ENCODE data around the gene LPCAT2. TPM values are rescaled to one million over a fixed set of nuclear protein-coding genes. Genes with fewer than 3 reads are reported as not detected.

Gene LPCAT2
- total and polyA plus RNA-seq, 2 donors (not counting 3 experiments of a cell fraction or from before 2014, with no cell fraction given) = 64.5 to 72.9 TPM

DNA sequence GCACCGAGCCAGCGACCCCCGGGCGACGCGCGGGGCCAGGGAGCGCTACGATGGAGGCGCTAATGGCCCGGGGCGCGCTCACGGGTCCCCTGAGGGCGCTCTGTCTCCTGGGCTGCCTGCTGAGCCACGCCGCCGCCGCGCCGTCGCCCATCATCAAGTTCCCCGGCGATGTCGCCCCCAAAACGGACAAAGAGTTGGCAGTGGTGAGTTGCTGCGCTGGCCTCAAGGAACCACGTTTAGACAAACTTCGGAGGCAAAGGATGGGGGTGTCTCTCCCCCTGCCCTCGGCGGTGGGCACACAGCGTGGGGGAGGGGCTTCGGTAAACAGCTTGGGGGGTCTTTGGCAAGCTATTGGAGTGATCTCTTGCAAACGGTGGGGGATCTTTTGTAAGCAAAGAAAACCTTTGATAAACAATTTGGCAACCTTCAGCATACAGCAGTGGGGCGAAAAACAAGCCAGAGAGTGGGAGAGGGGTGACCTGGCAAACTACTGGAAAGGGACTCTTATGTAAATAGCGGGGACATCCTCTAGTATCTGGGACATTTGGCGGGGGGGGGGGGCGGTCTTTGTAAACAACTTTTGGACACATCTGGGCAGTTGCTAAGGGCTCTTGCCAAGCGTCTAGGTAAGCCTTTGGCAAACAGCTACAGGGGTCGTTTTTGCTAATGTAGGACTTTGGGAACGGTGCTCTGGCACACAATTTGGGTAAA lies 29.3 kb upstream of the LPCAT2 start:
- H3K27me3 ChIP-seq (ENCODE audit: control insufficient read depth in 2 of 2, insufficient read depth in 2 of 2, low read length in 2 of 2) = no peaks in the 10 kb centered on the region
- peak overlapping the region; percentile 75 for H3K4me2 ChIP-seq (ENCODE audit: insufficient read depth, low read length)
- ChIA-PET POLR2A (interaction anchor here (0.9 to 1.0 kb wide), 4 partner anchors 10 to 21 kb away, joined by 4 to 5 read pairs (median 4); no protein-coding TSS in a partner anchor), CTCF (interaction anchor here (0.6 to 1.8 kb wide), 5 partner anchors 8 to 59 kb away, joined by 3 to 11 read pairs (median 7); no protein-coding TSS in a partner anchor)
- peaks cover 50% of the 10 kb centered on the region for H3K79me2 ChIP-seq (ENCODE audit: control insufficient read depth, insufficient read depth, low read length)
- H3K9me3 ChIP-seq (replicated peaks; ENCODE audit: control insufficient read depth, insufficient read depth, low read length) = no peaks in the 10 kb centered on the region
- TSS peak; percentile 38 for BruUV-seq (replicated peaks)
- no peaks in the 10 kb centered on the region for H3K9me1 ChIP-seq (replicated peaks; ENCODE audit: control insufficient read depth, extremely low read depth, insufficient read depth, low read length)
- intact Hi-C loops (cut with micrococcal nuclease) = loop anchor here (1.0 kb wide), 3 partner anchors 8 to 21 kb away; no protein-coding TSS in a partner anchor
- H3K27ac ChIP-seq (ENCODE audit: insufficient read depth, low read depth, low read length) = peak overlapping the region; percentile 90
- H3K9ac ChIP-seq (replicated peaks; ENCODE audit: extremely low read depth, insufficient read depth, low read length) = peak overlapping the region; percentile 98
- FAIRE-seq (peak; percentile 55), DNase-seq (ENCODE audit: low read depth, low spot score) (peak; percentile 34)
- H2AFZ ChIP-seq (ENCODE audit: low read depth, low read length) = peak overlapping the region; percentile 41
- peaks cover 4% of the 10 kb centered on the region for H4K20me1 ChIP-seq (replicated peaks; ENCODE audit: control insufficient read depth, extremely low read depth, insufficient read depth, low read length)
- H3K4me1 ChIP-seq (ENCODE audit: control insufficient read depth, extremely low read depth, insufficient read depth, low read length) = peaks cover 21% of the 10 kb centered on the region
- dilution Hi-C loops (cut with MboI; ENCODE audit: extremely low pct_ligation_motif_present, low sequenced_read_pairs) = no loop called here
- TF ChIP-seq GATA2 (IDR thresholded peaks at IDR 0.05; ENCODE audit: insufficient read depth, insufficient read length, low read depth, low read length) (no peak), FOS (IDR thresholded peaks at IDR 0.05; ENCODE audit: borderline replicate concordance, insufficient read depth, low read length) (no peak), JUN (IDR thresholded peaks at IDR 0.05; ENCODE audit: borderline replicate concordance, insufficient read depth, insufficient read length, low read depth) (no peak)
- peaks cover 21 to 24% of the 10 kb centered on the region in 2 experiments for H3K36me3 ChIP-seq (ENCODE audit: control insufficient read depth in 2 of 2, extremely low read depth in 1 of 2, insufficient read depth in 2 of 2, low read length in 2 of 2)
- H3K4me3 ChIP-seq (replicated peaks in 1 of 3; ENCODE audit: insufficient read depth in 1 of 3, low read depth in 1 of 3, low read length in 3 of 3) = peak overlapping the region; percentile 78 to 99 (median 97)

DNA sequence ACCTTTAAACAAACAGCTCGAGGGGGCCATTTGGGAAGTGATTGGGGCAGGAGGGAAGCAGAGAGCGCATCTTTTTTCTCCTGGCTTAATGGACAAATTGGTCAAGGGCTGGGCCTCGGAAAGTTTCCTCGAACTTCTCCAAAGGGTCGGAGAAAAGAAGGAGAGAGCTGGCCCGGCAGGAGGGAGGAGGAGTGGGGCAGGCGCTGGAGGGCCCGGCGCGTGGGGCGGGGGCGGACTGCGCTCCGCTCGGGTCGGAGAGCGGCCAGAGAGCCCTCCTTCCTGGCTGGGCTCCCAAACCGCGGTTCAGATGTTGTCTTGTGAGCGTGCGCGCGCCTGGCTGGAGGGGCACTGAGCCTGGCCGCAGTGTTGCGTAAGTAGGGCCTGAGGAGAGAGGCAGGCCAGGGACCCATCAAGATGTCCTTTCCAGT lies 28.6 kb upstream of the LPCAT2 start:
- FAIRE-seq = peak; percentile 72
- Histone ChIP-seq H3K79me2 (ENCODE audit: control insufficient read depth, insufficient read depth, low read length) (peaks cover 53% of the 10 kb centered on the region), H3K4me1 (ENCODE audit: control insufficient read depth, extremely low read depth, insufficient read depth, low read length) (peaks cover 21% of the 10 kb centered on the region), H3K9me3 (replicated peaks; ENCODE audit: control insufficient read depth, insufficient read depth, low read length) (no peaks in the 10 kb centered on the region), H3K9me1 (replicated peaks; ENCODE audit: control insufficient read depth, extremely low read depth, insufficient read depth, low read length) (no peaks in the 10 kb centered on the region), H3K27me3 (ENCODE audit: control insufficient read depth in 2 of 2, insufficient read depth in 2 of 2, low read length in 2 of 2) (no peaks in the 10 kb centered on the region), H3K4me2 (ENCODE audit: insufficient read depth, low read length) (peak overlapping the region; percentile 75), H2AFZ (ENCODE audit: low read depth, low read length) (no peak overlapping the region), H3K4me3 (replicated peaks in 1 of 3; ENCODE audit: insufficient read depth in 1 of 3, low read depth in 1 of 3, low read length in 3 of 3) (peak overlapping the region; percentile 78 to 99 (median 97)), H3K27ac (ENCODE audit: insufficient read depth, low read depth, low read length) (peak overlapping the region; percentile 90), H4K20me1 (replicated peaks; ENCODE audit: control insufficient read depth, extremely low read depth, insufficient read depth, low read length) (peaks cover 4% of the 10 kb centered on the region), H3K36me3 (ENCODE audit: control insufficient read depth in 2 of 2, extremely low read depth in 1 of 2, insufficient read depth in 2 of 2, low read length in 2 of 2) (peaks cover 28 to 30% of the 10 kb centered on the region in 2 experiments), H3K9ac (replicated peaks; ENCODE audit: extremely low read depth, insufficient read depth, low read length) (peak overlapping the region; percentile 98)
- no TSS peak for BruUV-seq (replicated peaks)
- TF ChIP-seq GATA2 (IDR thresholded peaks at IDR 0.05; ENCODE audit: insufficient read depth, insufficient read length, low read depth, low read length) (no peak), MYC (IDR thresholded peaks at IDR 0.05; ENCODE audit: low read depth, low read length) (no peak), FOS (IDR thresholded peaks at IDR 0.05; ENCODE audit: borderline replicate concordance, insufficient read depth, low read length) (no peak), JUN (IDR thresholded peaks at IDR 0.05; ENCODE audit: borderline replicate concordance, insufficient read depth, insufficient read length, low read depth) (no peak), POLR2AphosphoS5 (IDR thresholded peaks at IDR 0.05; ENCODE audit: insufficient read depth, low read depth, low read length) (peak; percentile 68), POLR2A (IDR thresholded peaks at IDR 0.05; ENCODE audit: low read depth, low read length) (peak; percentile 54)
- TF ChIP-seq, protein P1, sequence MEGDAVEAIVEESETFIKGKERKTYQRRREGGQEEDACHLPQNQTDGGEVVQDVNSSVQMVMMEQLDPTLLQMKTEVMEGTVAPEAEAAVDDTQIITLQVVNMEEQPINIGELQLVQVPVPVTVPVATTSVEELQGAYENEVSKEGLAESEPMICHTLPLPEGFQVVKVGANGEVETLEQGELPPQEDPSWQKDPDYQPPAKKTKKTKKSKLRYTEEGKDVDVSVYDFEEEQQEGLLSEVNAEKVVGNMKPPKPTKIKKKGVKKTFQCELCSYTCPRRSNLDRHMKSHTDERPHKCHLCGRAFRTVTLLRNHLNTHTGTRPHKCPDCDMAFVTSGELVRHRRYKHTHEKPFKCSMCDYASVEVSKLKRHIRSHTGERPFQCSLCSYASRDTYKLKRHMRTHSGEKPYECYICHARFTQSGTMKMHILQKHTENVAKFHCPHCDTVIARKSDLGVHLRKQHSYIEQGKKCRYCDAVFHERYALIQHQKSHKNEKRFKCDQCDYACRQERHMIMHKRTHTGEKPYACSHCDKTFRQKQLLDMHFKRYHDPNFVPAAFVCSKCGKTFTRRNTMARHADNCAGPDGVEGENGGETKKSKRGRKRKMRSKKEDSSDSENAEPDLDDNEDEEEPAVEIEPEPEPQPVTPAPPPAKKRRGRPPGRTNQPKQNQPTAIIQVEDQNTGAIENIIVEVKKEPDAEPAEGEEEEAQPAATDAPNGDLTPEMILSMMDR (IDR thresholded peaks at IDR 0.05; ENCODE audit: extremely low read depth in 1 of 2, insufficient read depth in 1 of 2, low read depth in 1 of 2, low read length in 2 of 2) = no peak
- TF ChIP-seq, protein P2, sequence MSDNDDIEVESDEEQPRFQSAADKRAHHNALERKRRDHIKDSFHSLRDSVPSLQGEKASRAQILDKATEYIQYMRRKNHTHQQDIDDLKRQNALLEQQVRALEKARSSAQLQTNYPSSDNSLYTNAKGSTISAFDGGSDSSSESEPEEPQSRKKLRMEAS (IDR thresholded peaks at IDR 0.05; ENCODE audit: insufficient read depth, insufficient read length) = no peak
- dilution Hi-C loops (cut with MboI; ENCODE audit: extremely low pct_ligation_motif_present, low sequenced_read_pairs) = no loop called here
- intact Hi-C loops (cut with micrococcal nuclease) = no loop called here
- ChIA-PET POLR2A (interaction anchor here (0.9 to 1.0 kb wide), 4 partner anchors 11 to 21 kb away, joined by 4 to 5 read pairs (median 4); no protein-coding TSS in a partner anchor), CTCF (interaction anchor here (0.6 to 1.8 kb wide), 8 partner anchors 9 to 221 kb away, joined by 3 to 11 read pairs (median 4); no protein-coding TSS in a partner anchor)
- DNase-seq (ENCODE audit: low read depth, low spot score) = peak; percentile 79
